ENCODE data around the gene ACTN1.

Gene ACTN1

GRCh38 chr14:68919129-68919927 lies 59.8 kb downstream of the ACTN1 start:
- DNase-seq = no peak

DNA sequence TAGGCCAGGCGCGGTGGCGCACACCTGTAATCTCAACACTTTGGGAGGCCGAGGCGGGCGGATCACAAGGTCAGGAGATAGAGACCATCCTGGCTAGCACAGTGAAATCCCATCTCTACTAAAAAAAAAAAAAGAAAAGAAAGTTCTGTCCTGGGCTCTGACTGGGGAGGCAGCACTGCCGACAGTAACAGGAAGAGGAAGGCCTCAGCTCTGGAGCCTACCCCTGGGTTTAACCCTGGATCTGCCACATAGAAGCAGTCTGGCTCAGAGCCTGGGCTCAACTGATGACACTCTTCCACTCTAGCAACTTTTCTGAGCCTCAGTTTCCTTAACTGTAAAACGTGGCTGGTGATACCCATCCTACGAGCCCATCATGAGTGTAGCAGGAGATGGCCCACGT lies 60.5 kb downstream of the ACTN1 start:
- DNase-seq = no peak

DNA sequence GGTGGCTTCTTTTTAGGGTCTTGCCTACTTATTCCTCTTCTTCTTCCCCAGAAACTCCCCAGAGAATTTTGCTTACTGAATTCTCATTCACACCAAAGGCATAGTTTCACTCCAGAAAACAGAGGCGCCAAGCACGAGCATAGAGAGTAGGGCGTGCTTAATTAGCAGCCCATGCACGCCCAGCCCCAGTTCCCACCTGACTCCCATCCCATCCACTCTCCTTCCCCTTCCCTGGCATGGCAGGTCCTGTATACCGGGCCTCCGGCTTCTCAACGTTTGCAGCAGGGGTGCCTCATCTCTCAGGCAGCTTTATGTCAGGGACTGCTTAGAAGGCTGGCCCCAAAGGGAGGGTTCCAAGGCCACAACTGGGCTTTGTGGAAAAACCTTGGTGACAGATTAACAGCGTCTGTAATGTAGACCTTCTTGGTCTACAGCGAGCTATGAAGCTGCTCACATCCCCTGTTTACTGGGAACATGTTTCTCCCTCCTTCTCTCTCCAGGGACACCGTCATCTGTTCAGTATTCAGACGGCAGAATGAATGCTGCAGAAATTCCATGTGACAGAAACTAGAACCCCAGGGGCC lies 62.7 kb downstream of the ACTN1 start:
- DNase-seq = no peak

GRCh38 chr14:68913516-68913915 lies 65.6 kb downstream of the ACTN1 start:
- DNase-seq = no peak

- peak in 37 of 58 donors; percentile 5 to 63 (median 20) for DNase-seq
Observed at GRCh38 chr14:68911594-68912227, 67.4 kb downstream of the ACTN1 start.

GRCh38 chr14:68910540-68910939 lies 68.6 kb downstream of the ACTN1 start:
- no peak for DNase-seq

- peak in 2 of 58 donors; percentile 14 to 39 for DNase-seq
Observed at GRCh38 chr14:68908803-68909202, 70.3 kb downstream of the ACTN1 start.

GRCh38 chr14:68908201-68908600 lies 70.9 kb downstream of the ACTN1 start:
- DNase-seq = no peak

GRCh38 chr14:68906439-68906838 lies 72.7 kb downstream of the ACTN1 start:
- DNase-seq = no peak

DNA sequence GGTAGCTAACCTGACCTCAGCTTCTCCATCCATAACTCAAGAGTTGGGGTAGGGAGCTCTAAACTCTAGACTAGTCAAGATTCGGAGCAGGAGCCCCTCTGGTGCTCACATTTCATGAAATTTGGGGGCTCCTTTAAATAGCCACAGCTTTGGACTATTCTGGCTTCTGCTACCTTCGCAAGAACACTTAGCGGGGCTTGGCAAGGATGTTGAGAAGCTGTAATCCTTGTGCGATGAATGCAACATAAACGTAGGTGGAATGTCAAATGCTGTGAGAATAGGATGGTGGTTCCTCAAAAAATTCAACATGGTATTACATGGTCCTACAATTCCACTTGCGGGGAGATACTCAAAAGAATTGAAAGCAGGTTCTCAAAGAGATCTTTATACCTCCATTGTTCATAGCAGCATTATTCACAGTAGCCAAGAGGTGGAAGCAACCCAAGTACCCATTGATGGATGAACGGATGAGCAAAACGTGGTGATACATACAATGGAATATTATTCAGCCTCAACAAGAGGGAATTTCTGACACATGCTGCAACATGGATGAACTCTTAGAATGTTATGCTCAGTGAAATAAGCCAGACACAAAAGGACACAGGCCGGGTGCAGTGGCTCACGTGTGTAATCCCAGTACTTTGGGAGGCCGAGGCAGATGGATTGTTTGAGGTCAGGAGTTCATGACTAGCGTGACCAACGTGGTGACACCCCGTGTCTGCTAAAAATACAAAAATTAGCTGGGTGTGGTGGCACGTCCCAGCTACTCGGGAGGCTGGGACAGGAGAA lies 73.8 kb downstream of the ACTN1 start:
- peak in 7 of 58 donors; percentile 12 to 50 (median 29) for DNase-seq

- DNase-seq = peak in 16 of 58 donors; percentile 4 to 39 (median 24)
Observed at GRCh38 chr14:68902357-68902756, 76.7 kb downstream of the ACTN1 start.

DNA sequence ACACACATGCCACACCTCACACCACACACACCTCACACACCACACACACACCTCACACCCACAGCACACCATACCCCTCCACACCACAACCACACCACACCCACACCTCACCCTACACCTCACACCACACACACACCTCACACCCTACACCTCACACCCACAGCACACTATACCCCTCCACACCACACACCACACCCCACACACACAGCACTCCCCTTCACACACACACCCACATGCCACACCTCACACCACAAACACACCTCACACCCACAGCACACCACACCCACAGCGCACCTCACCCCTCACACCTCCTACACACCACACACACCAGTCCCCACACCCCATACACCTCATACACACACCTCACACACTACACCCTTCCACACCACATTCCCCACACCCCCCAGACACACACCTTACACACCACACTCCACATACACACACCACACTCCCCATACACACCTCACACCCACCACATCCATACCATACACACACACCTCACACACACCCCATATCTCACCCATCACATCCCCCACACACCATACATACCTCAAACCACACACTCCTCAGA lies 80.0 kb downstream of the ACTN1 start:
- DNase-seq = no peak

- DNase-seq = no peak
Observed at GRCh38 chr14:68898248-68899032, 80.7 kb downstream of the ACTN1 start.

DNA sequence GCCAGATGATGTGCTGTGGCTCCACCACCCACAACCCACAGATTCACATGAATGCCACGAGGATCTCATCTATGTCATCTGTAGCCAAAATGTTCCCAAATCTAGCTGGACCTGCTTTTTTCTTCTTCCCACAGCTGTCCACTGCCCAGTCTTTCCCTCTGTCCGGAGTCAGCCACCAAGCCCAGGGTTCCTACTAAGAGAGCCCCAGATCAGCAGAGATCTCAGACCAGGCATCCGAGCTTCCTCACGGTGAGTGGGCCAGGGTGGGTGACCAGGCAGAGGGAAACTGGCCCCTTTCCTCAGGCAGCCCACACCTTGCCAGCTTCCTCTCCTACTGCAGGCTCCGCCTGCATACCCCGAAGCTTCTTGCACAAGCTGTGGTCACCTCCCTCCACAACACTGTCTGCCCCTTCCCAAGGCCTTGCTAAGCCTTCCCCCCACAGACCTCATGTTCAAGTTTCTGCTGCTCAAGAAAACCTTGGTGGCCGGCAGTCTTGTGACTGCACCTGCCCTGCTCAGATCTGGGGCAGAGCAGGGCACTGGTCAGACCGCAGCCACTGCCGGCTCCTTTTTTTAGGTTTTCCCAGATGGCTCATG lies 81.4 kb downstream of the ACTN1 start:
- no peak for DNase-seq

DNA sequence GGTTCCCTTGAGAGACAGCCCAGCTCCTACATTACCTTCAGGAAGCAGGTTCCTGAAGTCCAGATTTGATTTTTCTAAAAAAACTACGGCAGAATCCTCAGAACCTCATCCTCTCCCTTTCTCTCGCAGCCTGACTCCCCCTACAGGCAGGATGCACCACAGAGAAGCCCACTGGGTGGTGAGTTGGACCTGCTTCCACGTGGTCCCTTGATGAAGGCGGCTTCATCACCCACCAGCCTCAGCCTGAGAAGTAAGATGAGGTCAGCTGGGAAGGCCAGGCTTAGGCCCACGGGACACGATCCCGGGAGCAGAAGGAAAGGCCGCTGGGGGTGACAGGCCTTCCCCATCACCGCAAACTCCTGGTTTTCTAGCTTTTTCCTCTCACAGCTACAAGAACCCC lies 83.0 kb downstream of the ACTN1 start:
- no peak for DNase-seq

- DNase-seq = no peak
Observed at GRCh38 chr14:68894802-68895703, 84.0 kb downstream of the ACTN1 start.

DNA sequence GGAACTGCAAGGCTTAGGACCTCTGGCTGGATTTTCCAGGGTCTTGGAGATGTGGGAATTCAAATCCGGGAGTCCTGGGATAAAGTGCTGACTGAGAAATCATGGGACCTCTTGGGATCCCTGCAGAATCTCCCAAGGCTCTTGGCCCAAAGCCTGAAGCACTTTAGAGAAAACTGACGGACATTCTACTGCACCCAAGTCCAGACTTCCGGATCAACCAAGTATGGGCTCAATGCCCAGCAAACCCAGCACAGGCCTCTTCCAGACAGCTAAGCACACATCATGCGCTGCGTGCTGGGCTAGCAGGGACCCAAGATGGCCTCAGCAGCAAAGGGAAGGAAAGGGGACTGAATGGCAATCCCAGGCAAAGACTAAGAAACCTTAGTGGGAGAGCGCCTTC lies 85.0 kb downstream of the ACTN1 start:
- no peak for DNase-seq

GRCh38 chr14:68893566-68893965 lies 85.5 kb downstream of the ACTN1 start:
- DNase-seq = no peak

- DNase-seq = peak in 1 of 58 donors; percentile 50
Observed at GRCh38 chr14:68892961-68893360, 86.1 kb downstream of the ACTN1 start.
